ENCODE data around the gene ACBD4. TPM values are rescaled to one million over a fixed set of nuclear protein-coding genes. Genes with fewer than 3 reads are reported as not detected.

The ACBD4 gene, protein sequence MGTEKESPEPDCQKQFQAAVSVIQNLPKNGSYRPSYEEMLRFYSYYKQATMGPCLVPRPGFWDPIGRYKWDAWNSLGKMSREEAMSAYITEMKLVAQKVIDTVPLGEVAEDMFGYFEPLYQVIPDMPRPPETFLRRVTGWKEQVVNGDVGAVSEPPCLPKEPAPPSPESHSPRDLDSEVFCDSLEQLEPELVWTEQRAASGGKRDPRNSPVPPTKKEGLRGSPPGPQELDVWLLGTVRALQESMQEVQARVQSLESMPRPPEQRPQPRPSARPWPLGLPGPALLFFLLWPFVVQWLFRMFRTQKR
- 4.5 and 4.9 TPM in 2 replicates for total RNA-seq

DNA sequence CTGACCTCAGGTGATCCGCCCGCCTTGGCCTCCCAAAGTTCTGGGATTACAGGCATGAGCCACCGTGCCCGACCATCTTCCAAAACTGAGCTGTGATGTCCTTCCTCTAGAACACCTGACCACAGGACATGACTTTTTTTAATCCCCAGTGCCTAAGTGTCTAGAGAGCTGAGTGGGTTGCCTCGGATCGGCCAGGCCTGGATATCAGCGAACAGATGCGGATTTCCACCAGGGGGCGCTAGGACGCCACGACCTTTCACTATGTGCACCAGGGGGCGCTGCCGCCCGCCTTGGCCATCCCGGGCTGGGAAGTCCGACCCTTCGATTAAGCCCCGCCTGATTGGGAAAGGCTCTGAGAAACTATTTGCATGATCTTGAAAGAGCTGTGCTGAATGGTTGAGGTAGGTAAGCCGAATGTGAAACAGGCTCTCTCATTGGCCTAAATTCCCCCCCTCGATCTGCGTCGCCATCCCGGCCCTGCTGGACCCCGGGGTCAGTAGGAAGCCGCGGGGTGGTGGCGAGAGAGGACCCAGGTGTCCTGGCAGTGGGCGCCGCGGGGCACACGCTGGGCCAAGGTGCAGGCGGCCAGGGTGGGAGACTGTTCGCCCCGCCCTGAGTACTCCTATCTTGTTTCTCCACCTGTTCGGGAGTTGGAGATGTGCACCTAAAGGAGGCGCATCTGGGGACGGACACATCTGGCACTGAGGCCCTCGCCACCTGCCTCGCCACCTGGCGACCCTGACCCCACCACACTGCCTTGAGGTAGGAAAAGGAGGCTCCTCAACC is at the start of gene ACBD4:
TSS of gene ACBD4 (plus strand) at position 496 of the 786 bp plus-strand sequence. CDS start 458 bp downstream, outside the sequence.
- peak; percentile 99 for DNase-seq

DNA sequence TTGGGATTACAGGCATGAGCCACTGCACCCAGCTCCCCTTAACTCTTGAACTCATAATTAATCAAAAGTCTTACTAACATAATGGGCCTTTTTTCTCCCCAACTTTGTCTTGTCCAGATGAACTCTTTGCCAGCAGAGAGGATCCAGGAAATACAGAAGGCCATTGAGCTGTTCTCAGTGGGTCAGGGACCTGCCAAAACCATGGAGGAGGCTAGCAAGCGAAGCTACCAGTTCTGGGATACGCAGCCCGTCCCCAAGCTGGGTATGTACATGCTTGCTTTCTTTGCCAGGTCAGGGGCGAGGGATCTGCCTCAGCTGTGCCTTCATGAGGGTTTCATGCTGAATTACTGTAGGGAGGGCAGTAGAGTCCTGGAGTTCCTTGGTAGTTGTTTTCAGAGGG is 49.1 kb upstream of the ACBD4 start:
- DNase-seq, result no peak

DNA sequence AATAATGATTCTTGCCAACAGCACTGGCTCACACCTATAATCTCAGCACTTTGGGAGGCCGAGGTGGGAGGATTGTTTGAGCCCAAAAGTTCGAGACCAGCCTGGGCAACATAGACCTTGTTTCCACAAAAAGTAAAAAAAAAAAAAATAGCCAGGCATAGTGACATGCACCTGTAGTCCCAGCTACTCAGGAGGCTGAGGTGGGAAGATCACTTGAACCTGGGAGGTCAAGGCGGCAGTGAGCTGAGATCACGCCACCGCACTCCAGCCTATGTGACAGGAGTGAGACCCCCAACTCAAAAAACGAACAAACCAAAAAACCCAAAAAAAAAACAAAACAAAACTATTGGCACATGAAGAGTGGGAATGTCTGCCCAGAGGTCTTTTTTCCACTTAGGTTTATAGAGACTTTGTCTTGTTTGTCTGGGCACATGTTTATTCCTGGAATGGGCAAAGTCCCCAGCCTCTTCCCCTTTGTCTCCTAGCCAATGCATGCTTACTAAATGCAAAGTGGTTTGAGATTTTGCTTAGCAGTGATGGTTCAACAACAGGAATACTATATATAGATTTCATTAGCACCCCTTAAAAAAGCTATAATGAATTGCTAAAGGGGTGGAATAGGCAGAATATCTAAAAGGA is 48.5 kb upstream of the ACBD4 start:
- DNase-seq, result no peak

DNA sequence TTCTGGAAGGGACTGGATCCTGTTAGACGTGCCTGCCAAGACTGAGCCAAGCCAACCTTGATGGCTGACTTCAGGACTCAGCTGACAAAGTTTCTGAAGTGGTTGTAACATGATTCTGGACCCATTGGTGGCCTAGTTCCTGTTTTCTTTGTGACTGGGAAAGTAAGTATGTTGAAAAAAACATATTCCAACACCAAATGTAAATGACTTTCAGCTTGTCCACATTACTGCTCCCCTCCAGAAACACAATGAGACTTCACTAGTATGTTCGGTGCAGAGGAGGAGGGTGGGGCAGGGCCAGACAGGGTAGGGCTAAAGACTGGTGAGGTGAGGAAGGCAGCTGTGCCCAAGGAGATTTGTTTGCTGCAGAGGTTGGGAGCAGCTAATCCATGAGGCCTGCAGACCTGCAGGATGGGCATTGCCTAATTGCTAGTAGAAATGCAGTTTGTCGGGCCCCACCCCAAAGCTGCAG is 47.9 kb upstream of the ACBD4 start:
- no peak for DNase-seq

DNA sequence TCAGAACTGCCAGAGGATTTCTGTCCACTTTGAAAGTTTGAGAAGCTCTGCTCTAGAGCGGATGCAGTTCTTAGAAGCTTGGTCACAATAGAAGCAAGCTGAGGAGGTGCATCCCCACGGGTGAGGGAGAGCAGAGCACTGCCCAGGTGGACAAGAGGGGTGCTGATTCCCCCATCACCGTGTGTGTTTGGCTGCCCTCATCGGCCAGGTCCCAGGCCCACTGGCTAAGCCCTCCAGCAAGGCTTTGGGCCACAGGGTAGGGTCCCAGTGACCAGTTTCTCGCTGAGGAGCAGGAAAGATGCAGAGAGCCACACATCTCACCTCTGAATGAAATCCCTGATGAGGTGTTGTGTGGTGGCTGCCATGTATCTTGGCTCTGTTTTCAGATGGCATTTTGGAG is 47.5 kb upstream of the ACBD4 start:
- no peak for DNase-seq

DNA sequence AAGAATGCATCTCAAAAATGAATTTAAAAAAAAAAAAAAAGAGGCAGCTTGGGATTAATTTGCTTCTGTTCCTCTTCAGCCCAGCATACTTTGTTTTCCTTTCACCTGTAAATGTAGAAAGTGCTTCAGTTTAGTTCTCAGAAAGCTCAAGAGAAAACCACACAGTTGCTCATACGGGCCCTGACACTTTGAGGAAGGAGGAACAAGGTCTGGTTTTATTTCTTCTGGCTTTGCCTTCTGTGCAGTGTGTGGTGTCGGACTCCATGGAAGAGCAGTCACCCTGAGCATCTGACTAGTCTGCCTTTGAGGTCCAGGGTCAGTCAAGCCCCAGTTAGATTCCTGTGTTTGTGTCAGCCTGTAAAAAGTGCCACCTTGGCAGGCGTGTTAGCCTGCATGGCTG is 46.7 kb upstream of the ACBD4 start:
- DNase-seq, result no peak

DNA sequence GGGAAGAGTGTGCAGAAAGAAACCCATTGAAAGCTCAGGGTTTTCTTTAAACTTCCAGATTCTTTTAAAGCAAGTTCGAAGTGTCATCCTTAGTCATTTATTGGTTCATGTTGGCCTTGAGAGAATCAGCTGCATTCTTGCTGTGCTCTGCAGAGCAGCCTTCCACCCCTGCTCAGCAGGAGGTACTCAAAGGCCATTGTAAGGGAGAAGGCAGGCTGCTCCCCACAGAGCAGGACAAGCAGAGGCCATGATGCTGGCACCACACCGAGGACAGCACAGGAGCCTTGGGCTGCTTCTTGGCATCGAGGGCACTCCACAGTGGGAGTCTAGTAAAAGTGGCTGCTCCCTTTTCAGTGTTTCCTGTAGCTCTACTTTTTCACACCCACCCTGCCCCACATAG is 44.8 kb upstream of the ACBD4 start:
- no peak for DNase-seq

DNA sequence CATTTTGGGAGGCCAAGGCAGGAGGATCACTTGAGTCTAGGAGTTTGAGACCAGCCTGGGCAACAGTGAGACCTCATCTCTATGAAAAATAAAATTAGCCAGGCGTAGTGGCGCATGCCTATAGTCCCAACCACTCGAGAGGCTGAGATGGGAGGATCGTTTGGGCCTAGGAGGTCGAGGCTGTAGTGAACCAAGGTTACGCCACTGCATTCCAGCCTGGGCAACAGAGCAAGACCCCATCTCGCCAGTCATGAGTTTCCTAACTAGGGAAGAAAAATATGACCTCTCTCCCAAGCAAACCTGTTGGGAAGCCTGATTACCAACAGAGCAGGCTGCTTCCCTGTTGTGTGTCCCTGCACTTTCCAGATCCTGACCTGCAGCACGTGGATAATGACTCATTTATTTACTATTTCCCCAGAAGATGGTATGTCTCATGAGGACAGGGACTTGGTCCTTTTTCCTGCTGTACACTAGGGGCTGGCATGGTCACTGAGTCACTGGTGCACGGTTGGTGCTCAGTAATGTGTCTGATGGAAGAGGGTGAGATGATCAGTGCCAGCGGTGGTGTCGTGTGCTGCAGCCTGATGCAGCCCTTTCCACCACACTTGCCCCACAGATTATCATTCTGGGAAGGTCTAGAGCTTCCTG is 43.6 kb upstream of the ACBD4 start:
- DNase-seq, result peak; percentile 27

DNA sequence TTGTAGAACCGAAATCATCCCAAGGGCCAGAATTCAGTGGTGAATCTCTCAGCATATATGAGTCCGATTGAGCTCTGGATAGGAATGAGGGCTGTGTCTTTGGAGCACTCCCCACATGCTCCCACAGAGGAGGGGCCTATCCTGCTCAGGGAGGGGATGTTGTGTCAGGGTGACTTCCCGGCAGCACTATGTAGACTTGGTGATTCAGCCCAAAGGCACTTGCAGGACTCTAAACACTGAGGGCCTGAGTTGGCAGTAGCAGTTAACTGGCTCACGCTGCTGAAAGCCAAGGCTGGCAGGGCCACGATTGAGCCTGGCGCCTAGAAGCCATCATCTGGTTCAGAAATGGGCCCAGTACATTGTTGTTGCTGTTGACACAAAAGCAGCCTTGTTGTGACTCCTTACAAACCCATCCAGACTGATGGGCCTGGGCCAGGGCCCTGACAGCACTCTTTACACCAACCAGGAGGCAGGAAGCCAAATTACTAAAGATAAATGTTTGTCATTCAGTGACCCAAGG is 42.5 kb upstream of the ACBD4 start:
- DNase-seq, result peak; percentile 98

DNA sequence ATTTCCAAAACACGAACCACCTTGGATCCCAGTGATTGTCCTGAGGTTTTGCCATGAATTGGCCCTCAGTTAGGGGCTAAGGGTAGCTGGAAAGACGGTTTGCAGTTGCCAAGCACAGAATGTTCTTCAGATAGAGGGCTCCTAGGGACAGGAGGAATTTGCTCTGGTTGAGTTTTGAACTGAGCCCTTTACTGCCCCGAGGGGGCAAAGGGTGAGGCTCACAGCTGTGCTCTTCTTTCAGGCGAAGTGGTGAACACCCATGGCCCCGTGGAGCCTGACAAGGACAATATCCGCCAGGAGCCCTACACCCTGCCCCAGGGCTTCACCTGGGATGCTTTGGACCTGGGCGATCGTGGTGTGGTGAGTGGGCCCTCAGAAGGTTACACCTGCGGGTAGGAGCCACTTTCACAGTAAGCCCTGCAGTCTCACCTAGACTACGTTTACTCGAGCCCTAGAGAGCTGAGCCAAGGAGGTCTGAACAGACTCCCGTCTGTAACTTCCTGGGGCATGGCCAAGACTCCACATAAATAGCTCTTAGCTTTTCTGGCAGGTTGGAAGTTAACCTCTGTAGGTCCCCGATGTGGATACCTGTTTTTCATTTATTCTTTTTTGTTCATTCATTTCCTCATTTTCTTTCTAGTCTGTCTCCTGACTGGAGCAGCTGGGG is 41.9 kb upstream of the ACBD4 start:
- DNase-seq, result peak; percentile 26

DNA sequence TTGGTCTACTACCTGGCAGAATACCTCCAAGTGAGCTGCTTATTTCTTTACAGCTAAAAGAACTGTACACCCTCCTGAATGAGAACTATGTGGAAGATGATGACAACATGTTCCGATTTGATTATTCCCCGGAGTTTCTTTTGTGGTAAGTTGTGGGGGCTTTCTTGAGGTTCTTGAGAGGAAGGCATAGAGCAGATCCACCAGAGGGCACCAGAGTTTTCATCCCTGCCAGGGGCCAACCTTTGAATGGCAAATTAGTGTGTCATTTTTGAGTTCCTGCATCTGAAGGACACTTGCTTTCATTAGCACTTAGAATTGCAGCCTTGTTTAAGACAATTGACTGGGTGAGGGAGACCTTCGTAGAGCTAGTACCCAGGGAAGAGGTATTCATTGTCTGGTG is 39.3 kb upstream of the ACBD4 start:
- peak; percentile 73 for DNase-seq

DNA sequence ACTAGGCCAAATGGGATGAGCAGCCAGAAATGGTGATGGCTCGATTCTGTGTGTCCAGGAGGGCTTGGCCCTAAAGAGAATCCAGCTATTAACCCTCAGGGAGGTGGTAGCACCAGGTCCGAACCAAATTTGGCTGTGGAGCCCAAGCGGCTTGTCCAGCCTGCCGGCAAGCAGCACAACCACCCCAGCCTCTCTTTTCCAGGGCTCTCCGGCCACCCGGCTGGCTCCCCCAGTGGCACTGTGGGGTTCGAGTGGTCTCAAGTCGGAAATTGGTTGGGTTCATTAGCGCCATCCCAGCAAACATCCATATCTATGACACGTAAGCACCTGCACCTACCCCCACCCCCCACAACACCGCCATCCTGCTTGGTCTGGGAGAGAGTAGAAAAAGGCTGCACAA is 38.6 kb upstream of the ACBD4 start:
- DNase-seq, result no peak

DNA sequence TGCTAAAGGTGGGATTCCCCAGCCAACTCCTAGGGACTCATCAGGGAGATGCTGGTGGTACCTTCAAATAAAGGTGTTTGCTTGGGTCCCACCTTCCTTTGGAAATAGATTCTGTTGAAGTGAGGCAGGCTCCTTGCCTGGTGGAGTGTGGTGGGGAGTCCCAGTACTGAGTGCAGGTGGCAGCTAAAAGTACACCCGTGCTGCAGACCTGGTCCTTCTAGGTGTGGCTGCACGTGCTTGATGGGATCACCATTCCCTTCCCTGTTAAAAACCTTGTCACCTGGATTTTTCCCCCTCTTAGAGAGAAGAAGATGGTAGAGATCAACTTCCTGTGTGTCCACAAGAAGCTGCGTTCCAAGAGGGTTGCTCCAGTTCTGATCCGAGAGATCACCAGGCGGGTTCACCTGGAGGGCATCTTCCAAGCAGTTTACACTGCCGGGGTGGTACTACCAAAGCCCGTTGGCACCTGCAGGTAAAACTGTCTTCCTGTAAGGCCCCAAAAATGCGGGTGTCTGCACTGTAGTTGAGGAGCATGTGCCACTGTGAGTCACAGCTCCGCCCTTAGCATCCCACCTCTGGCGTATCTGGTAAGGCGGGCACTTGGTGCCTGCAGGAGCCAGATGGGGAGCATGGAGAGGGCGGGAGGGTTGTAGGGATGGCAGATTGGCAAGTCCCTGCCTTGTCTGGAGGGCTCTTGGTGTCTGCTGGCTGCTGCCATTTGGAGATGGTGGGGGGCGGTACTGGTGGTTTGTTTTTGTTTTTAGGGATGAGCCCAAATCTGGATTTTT is 37.2 kb upstream of the ACBD4 start:
- DNase-seq, result no peak

DNA sequence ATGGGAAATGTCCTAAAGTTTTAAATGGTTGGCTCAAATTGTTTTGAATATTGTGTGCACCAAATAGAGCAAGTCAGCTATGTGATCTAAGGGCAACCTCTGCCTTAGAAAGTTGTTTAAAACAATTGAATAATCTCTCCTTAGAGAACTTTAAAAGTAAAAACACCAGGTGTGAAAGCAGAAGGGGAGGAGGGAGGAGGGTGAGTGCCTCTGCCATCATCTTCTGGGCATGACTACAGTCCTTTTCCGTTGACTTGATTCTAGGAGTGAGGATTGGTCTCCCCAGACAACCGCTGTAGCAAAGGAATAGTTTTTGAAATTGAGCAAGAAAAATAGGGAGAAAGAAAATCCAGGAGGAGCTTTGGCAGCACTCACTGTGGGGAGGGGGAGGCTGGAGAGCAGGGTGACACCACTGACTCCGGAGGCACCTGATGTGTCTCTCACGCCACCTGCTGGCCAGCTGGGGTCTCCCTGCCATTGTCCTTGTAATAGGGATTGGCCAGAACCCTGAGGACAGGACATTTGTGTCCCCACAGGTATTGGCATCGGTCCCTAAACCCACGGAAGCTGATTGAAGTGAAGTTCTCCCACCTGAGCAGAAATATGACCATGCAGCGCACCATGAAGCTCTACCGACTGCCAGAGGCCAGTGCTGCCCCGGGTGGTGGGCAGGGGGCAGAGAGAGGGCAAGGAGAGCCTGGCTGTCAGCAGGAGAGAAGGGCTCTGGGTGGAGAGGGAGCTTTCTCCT is 36.4 kb upstream of the ACBD4 start:
- peak; percentile 88 for DNase-seq

DNA sequence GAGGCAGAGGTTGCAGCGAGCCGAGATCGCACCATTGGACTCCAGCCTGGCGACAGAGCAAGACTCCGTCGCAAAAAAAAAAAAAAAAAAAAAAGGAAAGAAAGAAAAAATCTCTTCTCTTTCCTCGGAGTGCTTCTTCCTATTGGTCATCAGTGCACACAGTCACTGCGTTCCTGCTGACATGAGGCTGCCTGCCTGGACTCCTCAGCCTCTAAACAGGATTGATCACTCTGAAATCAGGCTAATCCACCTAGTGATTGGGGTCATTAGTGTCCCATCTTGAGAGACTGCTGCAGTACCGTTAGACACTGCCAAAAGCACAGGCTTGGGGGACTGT is 34.0 kb upstream of the ACBD4 start:
- DNase-seq, result no peak

DNA sequence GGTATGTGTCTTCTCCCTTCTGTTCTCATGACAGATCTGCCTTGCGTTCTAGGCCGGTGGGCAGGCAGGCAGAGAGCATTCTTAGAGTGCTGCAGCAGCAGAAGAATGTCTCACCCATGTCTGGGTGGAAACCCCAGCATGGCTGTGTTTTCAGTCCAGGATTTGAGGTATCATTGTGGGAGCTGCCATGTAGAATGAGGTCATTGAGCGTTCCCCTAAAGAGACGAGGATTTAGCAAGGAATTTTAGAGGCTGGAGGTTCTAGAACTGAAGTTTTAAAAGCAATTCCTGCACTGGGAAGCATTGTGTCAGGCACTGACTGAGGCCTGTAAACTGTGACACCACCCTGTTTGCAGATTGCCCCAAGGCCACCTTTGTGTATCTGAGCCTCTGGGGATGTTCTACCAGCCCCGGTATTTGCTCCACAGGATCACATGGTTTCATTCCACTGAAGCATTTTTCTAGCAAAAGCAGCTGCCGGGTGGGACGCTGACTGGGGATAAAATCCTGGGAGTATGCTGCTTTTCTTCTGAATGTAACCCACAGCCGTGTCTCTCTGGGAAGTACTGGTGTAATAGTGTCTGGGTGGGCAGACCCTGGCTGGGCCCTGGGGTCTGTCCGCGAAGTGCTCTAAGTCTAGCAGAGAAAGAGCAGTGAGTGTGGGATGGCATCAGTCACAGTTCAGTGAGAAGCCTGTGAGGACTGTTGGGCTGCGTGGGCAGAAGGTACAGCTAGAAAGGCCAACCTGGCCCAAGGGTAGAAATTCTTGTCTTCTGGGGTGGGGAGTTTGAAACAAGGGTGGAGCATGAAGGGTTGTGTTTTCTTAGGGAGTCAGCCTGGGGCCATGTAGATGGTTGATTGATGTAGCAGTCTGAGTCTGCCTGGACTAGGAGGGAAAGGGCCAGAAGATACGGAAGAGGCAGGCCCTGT is 33.3 kb upstream of the ACBD4 start:
- DNase-seq, result no peak

DNA sequence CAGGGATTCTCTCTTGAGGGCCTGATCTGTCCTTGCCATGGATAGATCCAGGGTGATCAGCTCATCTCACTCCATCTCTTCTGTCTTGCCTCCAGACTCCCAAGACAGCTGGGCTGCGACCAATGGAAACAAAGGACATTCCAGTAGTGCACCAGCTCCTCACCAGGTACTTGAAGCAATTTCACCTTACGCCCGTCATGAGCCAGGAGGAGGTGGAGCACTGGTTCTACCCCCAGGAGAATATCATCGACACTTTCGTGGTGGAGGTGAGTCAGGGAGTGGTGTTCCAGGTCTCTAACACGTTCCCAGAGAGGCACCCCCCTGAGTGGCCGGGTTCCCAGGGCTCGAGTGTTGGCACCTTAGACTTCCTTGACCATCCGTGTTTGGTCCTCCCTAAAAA is 32.6 kb upstream of the ACBD4 start:
- DNase-seq, result no peak

DNA sequence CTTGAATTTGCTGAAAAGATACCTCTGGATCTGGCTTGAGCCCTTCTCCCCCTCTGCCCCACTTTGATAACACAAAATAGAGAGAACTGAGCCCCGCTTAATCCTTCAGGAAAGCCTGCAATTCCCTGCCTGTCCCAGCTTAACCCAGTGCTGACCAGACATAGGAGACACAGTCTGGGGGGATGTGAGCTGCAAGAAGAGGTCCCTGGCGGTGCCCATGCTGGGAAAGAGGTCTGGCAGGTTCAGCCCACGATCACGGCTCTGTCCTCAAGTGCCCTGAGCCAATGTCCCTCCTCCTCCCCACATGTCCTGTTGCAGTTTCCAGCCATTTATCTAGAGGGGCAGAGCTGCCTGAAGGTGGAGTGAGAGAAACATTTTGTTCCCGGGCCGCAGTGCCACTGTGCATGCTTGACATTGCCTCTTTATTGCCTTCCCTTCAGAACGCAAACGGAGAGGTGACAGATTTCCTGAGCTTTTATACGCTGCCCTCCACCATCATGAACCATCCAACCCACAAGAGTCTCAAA is 32.2 kb upstream of the ACBD4 start:
- no peak for DNase-seq

DNA sequence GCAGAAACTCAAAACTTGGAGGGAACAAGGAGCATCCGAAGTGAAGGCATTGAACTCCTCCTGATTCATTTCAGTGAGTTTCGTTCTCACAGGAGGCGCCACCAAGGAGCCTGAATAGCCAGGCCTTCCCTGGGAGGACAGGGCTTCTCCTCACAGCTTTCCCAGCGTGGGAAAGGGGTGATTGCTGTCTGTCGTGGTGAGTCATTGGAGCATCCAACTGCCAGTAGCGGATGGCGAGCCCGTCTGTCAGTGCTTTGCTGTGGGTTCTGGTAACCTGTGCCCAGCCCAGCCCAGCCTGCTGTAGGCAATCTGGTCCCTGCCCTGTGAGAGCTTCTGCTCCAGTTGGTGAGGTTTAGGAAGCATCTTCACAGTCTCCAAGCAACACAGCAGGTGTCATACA is 31.5 kb upstream of the ACBD4 start:
- DNase-seq, result no peak

Measured in dermis blood vessel endothelial cell (primary cell).